AG04450 (cell line): Measurements from ENCODE around the gene XYLT1. TPM values are rescaled to one million over a fixed set of nuclear protein-coding genes. Genes with fewer than 3 reads are reported as not detected.

Source experiments
- CTCF ChIA-PET: fragments of 300-600, 350-600 bp; formaldehyde crosslinking; extraction: SDS; loops from one replicate; lab custom pipeline; 2022; ENCODE audit warnings: antibody characterized with exemption, inconsistent platforms; lab: Charles Lee
- POLR2A ChIA-PET: fragments of 350-600 bp; formaldehyde crosslinking; extraction: SDS; loops from one replicate; lab custom pipeline; 2021; ENCODE audit warnings: antibody characterized with exemption, inconsistent platforms; lab: Yijun Ruan, JAX
- DNase-seq: peaks from one replicate; pipeline ENCODE4 v3.0.0-alpha.2; 2011; ENCODE audit warnings: low read depth, low spot score
- H3K27ac ChIP-seq: one replicate; pipeline ENCODE4 v1.5.1; 2012; ENCODE audit warnings: low read depth, low read length, control low read depth
- H3K27me3 ChIP-seq: one replicate; pipeline ENCODE4 v1.6.0; 2012; ENCODE audit warnings: low read length; ENCODE audit not compliant: control insufficient read depth, insufficient read depth
- H3K4me3 ChIP-seq: 2 replicates; pipeline ENCODE4 v1.5.1; 2011; ENCODE audit warnings: mild to moderate bottlenecking, low read depth, low read length, control low read depth
- H3K9me3 ChIP-seq: 2 replicates; pipeline ENCODE4 v1.5.1; 2012; ENCODE audit warnings: low read length; ENCODE audit not compliant: control insufficient read depth, insufficient read depth
- CTCF ChIP-seq: IDR thresholded peaks from 2 replicates; pipeline ENCODE4 v1.5.1; 2011; ENCODE audit warnings: low read depth, low read length, control low read depth, inconsistent platforms
- polyA plus RNA-seq: library from polyadenylated mRNA; depleted of rRNA; stranded (reverse); fragments of >200 nt; gene quantifications from 2 replicates; pipeline ENCODE4 v1.2.3, GENCODE V29; 2011

The XYLT1 gene
- polyA plus RNA-seq, 1 experiment: 6.7 TPM

- TF ChIP-seq CTCF: no peak
- Histone ChIP-seq H3K27me3 (no peaks in the 10 kb centered on the region), H3K4me3 (no peak overlapping the region), H3K27ac (no peak overlapping the region), H3K9me3 (no peaks in the 10 kb centered on the region)
- CTCF ChIA-PET: no interaction called here
- no peak for DNase-seq
- POLR2A ChIA-PET: no interaction called here
These were observed 8.6 kb downstream of the XYLT1 start for GRCh38 chr16:17461951-17462729.

GRCh38 chr16:17460890-17461289 lies 9.9 kb downstream of the XYLT1 start:
- CTCF ChIA-PET: no interaction called here
- Histone ChIP-seq H3K4me3 (no peak overlapping the region), H3K9me3 (no peaks in the 10 kb centered on the region), H3K27me3 (no peaks in the 10 kb centered on the region), H3K27ac (no peak overlapping the region)
- no peak for DNase-seq
- POLR2A ChIA-PET: no interaction called here
- TF ChIP-seq CTCF: no peak

GRCh38 chr16:17459903-17460521 lies 10.7 kb downstream of the XYLT1 start:
- ChIA-PET CTCF (no interaction called here), POLR2A (no interaction called here)
- Histone ChIP-seq H3K9me3 (no peaks in the 10 kb centered on the region), H3K27me3 (no peaks in the 10 kb centered on the region), H3K4me3 (no peak overlapping the region), H3K27ac (no peak overlapping the region)
- DNase-seq: no peak
- no peak for TF ChIP-seq CTCF

- CTCF ChIA-PET: interaction anchor here (0.6 to 1.9 kb wide), 2 partner anchors 10 to 596 kb away, joined by 3 to 10 read pairs; no protein-coding TSS in a partner anchor
- Histone ChIP-seq H3K27ac (no peak overlapping the region), H3K9me3 (no peaks in the 10 kb centered on the region), H3K4me3 (no peak overlapping the region), H3K27me3 (no peaks in the 10 kb centered on the region)
- POLR2A ChIA-PET: interaction anchor here (0.6 to 1.2 kb wide), 2 partner anchors 60 to 252 kb away, joined by 3 to 4 read pairs; no protein-coding TSS in a partner anchor
- DNase-seq: no peak
- TF ChIP-seq CTCF: no peak
These were observed 12.8 kb downstream of the XYLT1 start for GRCh38 chr16:17457997-17458396.

- Histone ChIP-seq H3K4me3 (no peak overlapping the region), H3K27me3 (no peaks in the 10 kb centered on the region), H3K27ac (no peak overlapping the region), H3K9me3 (no peaks in the 10 kb centered on the region)
- POLR2A ChIA-PET: interaction anchor here (0.6 to 1.2 kb wide), 2 partner anchors 60 to 252 kb away, joined by 3 to 4 read pairs; no protein-coding TSS in a partner anchor
- CTCF ChIA-PET: interaction anchor here (0.6 to 1.9 kb wide), 2 partner anchors 11 to 595 kb away, joined by 3 to 10 read pairs; no protein-coding TSS in a partner anchor
- no peak for DNase-seq
- TF ChIP-seq CTCF: no peak
These were observed 13.2 kb downstream of the XYLT1 start for GRCh38 chr16:17457513-17457912.
